Measurements from ENCODE around the gene ZFAND5. TPM values are rescaled to one million over a fixed set of nuclear protein-coding genes. Genes with fewer than 3 reads are reported as not detected.

ZFAND5 gene
- 75.2 and 84.4 TPM in 2 replicates for total RNA-seq

GRCh38 chr9:72364679-72365524, at the start of gene ZFAND5:
Gene ZFAND5 (minus strand): TSS chr9:72365208. CDS start chr9:72360778, 4,430 bp downstream.
- intact Hi-C loops (cut with micrococcal nuclease): loop anchor here (1.0 to 5.0 kb wide), 11 partner anchors 22 to 1954 kb away; partner anchors contain the start of genes ABHD17B, C9orf85 and CEMIP2

GRCh38 chr9:72412483-72413040, 47.6 kb upstream of the ZFAND5 start:
- intact Hi-C loops (cut with micrococcal nuclease): no loop called here

GRCh38 chr9:72410214-72410613, 45.2 kb upstream of the ZFAND5 start:
- intact Hi-C loops (cut with micrococcal nuclease): no loop called here

GRCh38 chr9:72407114-72407513, 42.1 kb upstream of the ZFAND5 start:
- intact Hi-C loops (cut with micrococcal nuclease): no loop called here

- intact Hi-C loops (cut with micrococcal nuclease): no loop called here
Observed at GRCh38 chr9:72402744-72403143, 37.7 kb upstream of the ZFAND5 start.

GRCh38 chr9:72401396-72401795, 36.4 kb upstream of the ZFAND5 start:
- intact Hi-C loops (cut with micrococcal nuclease): no loop called here

- intact Hi-C loops (cut with micrococcal nuclease): no loop called here
Observed at GRCh38 chr9:72400866-72401265, 35.9 kb upstream of the ZFAND5 start.

GRCh38 chr9:72399391-72399790, 34.4 kb upstream of the ZFAND5 start:
- intact Hi-C loops (cut with micrococcal nuclease): no loop called here

- intact Hi-C loops (cut with micrococcal nuclease): no loop called here
Observed at GRCh38 chr9:72396247-72397091, 31.5 kb upstream of the ZFAND5 start.

GRCh38 chr9:72394066-72394465, 29.1 kb upstream of the ZFAND5 start:
- intact Hi-C loops (cut with micrococcal nuclease): no loop called here

- intact Hi-C loops (cut with micrococcal nuclease): no loop called here
Observed at GRCh38 chr9:72390907-72391306, 25.9 kb upstream of the ZFAND5 start.

- intact Hi-C loops (cut with micrococcal nuclease): loop anchor here (2.0 kb wide), 1 partner anchor 21 kb away; the partner anchor contains the start of gene ZFAND5
Observed at GRCh38 chr9:72386186-72386585, 21.2 kb upstream of the ZFAND5 start.

- intact Hi-C loops (cut with micrococcal nuclease): no loop called here
Observed at GRCh38 chr9:72384710-72385485, 19.9 kb upstream of the ZFAND5 start.

GRCh38 chr9:72383978-72384709, 19.1 kb upstream of the ZFAND5 start:
- intact Hi-C loops (cut with micrococcal nuclease): no loop called here

GRCh38 chr9:72382405-72382804, 17.4 kb upstream of the ZFAND5 start:
- intact Hi-C loops (cut with micrococcal nuclease): no loop called here

- intact Hi-C loops (cut with micrococcal nuclease): no loop called here
Observed at GRCh38 chr9:72377041-72377440, 12.0 kb upstream of the ZFAND5 start.

- intact Hi-C loops (cut with micrococcal nuclease): no loop called here
Observed at GRCh38 chr9:72371151-72371550, 6.1 kb upstream of the ZFAND5 start.

- intact Hi-C loops (cut with micrococcal nuclease): loop anchor here (1.0 to 5.0 kb wide), 10 partner anchors 21 to 1955 kb away; partner anchors contain the start of genes ABHD17B, C9orf85 and CEMIP2
Observed at GRCh38 chr9:72365525-72366256, 683 bp upstream of the ZFAND5 start.

Measured in T-helper 2 cell treated with Interferon-gamma antibody and Interleukin-4, amounts not matched to agents 100 ng/mL and 5 ng/mL, for 36 hours (primary cell).